ENCODE results near the gene HOXD8. TPM values are rescaled to one million over a fixed set of nuclear protein-coding genes. Genes with fewer than 3 reads are reported as not detected.
A peak's percentile ranks its signal among the peaks of the same experiment; 100 is the strongest.

HOXD8 gene
- total RNA-seq, 1 donor from 2014 or later = not detected

DNA sequence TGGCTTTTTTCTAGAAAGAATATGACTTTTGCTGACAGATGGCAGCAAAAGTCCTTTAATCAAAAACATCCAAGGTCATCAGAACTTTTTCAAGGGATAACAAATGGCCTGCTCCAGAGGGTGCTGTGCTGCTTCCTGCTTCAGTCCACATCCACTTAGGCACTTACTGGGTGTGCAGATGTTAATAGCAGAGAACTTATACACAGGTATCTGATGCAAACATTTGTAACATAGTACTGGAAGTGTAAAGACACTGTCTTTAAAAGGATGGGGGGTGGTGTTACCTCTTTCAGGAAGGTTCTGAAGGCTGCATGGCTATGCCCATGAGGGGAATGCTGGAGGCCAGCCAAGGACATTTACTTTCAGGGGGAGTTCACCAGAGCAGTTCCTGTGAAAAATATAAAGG lies 5.5 kb downstream of the HOXD8 start:
- Mint-ChIP-seq H3K27me3 (ENCODE audit: low read depth) (peaks cover 84% of the 10 kb centered on the region), H3K4me1 (ENCODE audit: low read depth) (peaks cover 20% of the 10 kb centered on the region)

DNA sequence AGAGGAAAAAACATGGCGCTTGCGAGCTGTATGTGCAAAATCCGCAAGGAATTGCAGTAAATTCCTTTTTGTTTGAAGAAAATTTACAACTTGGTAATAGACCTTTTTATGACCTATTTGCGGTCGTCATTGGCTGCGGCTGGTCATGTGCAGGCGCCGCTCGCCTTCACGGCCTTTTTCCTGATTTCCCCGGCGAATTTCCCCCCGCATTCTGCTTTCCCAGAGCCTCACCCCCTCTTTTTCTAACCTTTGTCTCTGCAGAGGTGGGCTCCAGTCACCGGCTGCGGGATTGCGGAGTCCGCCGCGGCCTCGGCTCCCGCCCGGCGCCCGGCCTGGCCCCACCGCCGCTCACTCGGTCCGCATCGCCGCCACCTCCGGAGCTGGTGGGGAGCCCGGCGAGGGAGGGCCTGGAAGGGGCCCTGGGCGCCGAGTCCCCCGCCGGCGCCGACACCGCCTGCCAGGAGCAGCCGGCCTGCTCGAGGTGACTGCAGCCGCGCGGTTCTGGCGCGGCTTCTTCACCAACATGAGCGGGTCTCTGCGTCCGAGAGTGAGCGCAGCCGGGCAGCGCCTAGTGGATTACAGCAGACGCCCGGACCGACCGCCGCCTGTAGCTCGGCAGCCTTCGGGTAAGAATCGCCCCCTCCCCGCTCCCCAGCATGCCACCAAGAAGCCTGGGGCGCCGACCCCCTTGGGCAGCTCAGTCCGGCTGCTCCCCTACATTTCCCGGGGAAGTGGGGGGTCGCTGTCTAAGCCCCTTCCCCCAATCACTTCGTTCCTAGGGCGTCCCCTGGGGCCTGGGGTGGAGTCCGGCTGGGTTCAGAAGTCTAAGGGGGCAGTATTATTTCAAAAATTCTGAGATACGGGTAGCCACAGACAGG lies 7.1 kb downstream of the HOXD8 start:
- H3K4me1 Mint-ChIP-seq (ENCODE audit: low read depth) = peaks cover 16% of the 10 kb centered on the region
- TF ChIP-seq, protein P1, sequence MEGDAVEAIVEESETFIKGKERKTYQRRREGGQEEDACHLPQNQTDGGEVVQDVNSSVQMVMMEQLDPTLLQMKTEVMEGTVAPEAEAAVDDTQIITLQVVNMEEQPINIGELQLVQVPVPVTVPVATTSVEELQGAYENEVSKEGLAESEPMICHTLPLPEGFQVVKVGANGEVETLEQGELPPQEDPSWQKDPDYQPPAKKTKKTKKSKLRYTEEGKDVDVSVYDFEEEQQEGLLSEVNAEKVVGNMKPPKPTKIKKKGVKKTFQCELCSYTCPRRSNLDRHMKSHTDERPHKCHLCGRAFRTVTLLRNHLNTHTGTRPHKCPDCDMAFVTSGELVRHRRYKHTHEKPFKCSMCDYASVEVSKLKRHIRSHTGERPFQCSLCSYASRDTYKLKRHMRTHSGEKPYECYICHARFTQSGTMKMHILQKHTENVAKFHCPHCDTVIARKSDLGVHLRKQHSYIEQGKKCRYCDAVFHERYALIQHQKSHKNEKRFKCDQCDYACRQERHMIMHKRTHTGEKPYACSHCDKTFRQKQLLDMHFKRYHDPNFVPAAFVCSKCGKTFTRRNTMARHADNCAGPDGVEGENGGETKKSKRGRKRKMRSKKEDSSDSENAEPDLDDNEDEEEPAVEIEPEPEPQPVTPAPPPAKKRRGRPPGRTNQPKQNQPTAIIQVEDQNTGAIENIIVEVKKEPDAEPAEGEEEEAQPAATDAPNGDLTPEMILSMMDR (IDR thresholded peaks at IDR 0.05) = no peak
- peak overlapping the region; percentile 65 for H3K4me3 Mint-ChIP-seq (ENCODE audit: unreplicated experiment)
- H3K36me3 Mint-ChIP-seq (ENCODE audit: low read depth) = peaks cover 12% of the 10 kb centered on the region
- H3K27ac Mint-ChIP-seq (ENCODE audit: unreplicated experiment) = no peak overlapping the region
- H3K27me3 Mint-ChIP-seq (ENCODE audit: low read depth) = peaks cover 84% of the 10 kb centered on the region
- DNase-seq (ENCODE audit: low spot score) = no peak
- peaks cover 13% of the 10 kb centered on the region for H3K9me3 Mint-ChIP-seq (ENCODE audit: low read depth)

More for the DNA sequence above, 5.5 kb downstream of the HOXD8 start:
- H3K4me3 Mint-ChIP-seq (ENCODE audit: unreplicated experiment) = no peak overlapping the region
- no peak for DNase-seq (ENCODE audit: low spot score)
- no peak overlapping the region for H3K27ac Mint-ChIP-seq (ENCODE audit: unreplicated experiment)
- peaks cover 13% of the 10 kb centered on the region for H3K9me3 Mint-ChIP-seq (ENCODE audit: low read depth)
- H3K36me3 Mint-ChIP-seq (ENCODE audit: low read depth) = peaks cover 12% of the 10 kb centered on the region
- TF ChIP-seq, protein P1 (IDR thresholded peaks at IDR 0.05) = peak; percentile 44

DNA sequence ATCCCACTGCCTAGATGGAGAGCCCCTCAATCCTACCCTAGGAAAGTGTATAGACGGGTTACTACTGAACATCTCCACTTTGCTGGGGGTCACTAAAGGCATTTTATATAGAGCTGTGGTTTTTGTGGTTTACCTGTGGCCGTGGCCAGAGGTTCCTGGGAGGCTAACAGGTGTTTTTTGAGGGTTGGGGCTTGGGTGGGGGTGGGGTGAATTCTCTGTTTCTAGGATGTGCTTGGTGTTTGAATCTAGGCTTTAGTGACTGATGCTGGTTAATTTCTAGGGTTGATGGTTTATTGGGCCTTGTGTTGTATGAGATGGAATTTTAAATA lies 7.7 kb downstream of the HOXD8 start:
- peaks cover 85% of the 10 kb centered on the region for H3K27me3 Mint-ChIP-seq (ENCODE audit: low read depth)
- no peak overlapping the region for H3K27ac Mint-ChIP-seq (ENCODE audit: unreplicated experiment)
- no peak for DNase-seq (ENCODE audit: low spot score)
- H3K9me3 Mint-ChIP-seq (ENCODE audit: low read depth) = peaks cover 11% of the 10 kb centered on the region
- peaks cover 14% of the 10 kb centered on the region for H3K4me1 Mint-ChIP-seq (ENCODE audit: low read depth)
- H3K4me3 Mint-ChIP-seq (ENCODE audit: unreplicated experiment) = no peak overlapping the region
- TF ChIP-seq, protein P1 (IDR thresholded peaks at IDR 0.05) = no peak
- H3K36me3 Mint-ChIP-seq (ENCODE audit: low read depth) = peaks cover 12% of the 10 kb centered on the region

DNA sequence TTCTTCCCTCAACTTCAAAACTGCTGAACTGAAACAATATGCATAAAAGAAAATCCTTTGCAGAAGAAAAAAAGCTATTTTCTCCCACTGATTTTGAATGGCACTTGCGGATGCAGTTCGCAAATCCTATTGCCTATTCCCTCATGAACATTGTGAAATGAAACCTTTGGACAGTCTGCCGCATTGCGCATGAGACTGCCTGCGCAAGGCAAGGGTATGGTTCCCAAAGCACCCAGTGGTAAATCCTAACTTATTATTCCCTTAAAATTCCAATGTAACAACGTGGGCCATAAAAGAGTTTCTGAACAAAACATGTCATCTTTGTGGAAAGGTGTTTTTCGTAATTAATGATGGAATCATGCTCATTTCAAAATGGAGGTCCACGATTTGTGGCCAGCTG lies 8.4 kb downstream of the HOXD8 start:
- Mint-ChIP-seq H3K36me3 (ENCODE audit: low read depth) (peaks cover 12% of the 10 kb centered on the region), H3K27ac (ENCODE audit: unreplicated experiment) (no peak overlapping the region), H3K9me3 (ENCODE audit: low read depth) (peaks cover 9% of the 10 kb centered on the region), H3K27me3 (ENCODE audit: low read depth) (peaks cover 84% of the 10 kb centered on the region), H3K4me1 (ENCODE audit: low read depth) (peaks cover 11% of the 10 kb centered on the region), H3K4me3 (ENCODE audit: unreplicated experiment) (no peak overlapping the region)
- TF ChIP-seq, protein P1 (IDR thresholded peaks at IDR 0.05) = no peak
- no peak for DNase-seq (ENCODE audit: low spot score)

DNA sequence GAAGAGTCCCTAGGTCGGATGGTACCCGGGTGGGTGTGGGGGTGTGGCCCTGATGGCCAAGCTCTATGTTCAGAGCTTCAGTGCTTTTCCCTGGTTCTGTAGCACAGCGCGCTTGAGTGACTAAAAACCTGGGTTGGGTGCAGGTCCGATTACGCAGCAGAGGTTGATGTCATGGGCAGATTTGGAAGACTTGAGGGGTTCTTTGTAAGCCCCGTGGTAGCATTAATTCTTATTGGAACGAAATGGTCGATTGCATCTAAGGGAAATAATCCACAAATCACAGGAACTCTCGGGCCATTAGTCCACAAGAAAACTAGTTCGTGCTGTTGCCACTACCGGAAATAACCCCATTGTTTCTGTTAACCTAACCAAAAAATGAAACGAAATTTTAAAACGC lies 9.0 kb downstream of the HOXD8 start:
- no peak for DNase-seq (ENCODE audit: low spot score)
- H3K9me3 Mint-ChIP-seq (ENCODE audit: low read depth) = peaks cover 9% of the 10 kb centered on the region
- H3K27ac Mint-ChIP-seq (ENCODE audit: unreplicated experiment) = no peak overlapping the region
- H3K4me1 Mint-ChIP-seq (ENCODE audit: low read depth) = peaks cover 11% of the 10 kb centered on the region
- TF ChIP-seq, protein P1 (IDR thresholded peaks at IDR 0.05) = no peak
- peaks cover 83% of the 10 kb centered on the region for H3K27me3 Mint-ChIP-seq (ENCODE audit: low read depth)
- H3K4me3 Mint-ChIP-seq (ENCODE audit: unreplicated experiment) = no peak overlapping the region
- peaks cover 12% of the 10 kb centered on the region for H3K36me3 Mint-ChIP-seq (ENCODE audit: low read depth)
